IMR-90 (cell line): ENCODE data around the gene RANBP10.

Experiments
- BHLHE40 ChIP-seq: fragments of 150-350 bp; IDR thresholded peaks from 2 replicates; pipeline ENCODE4 v1.6.1; 2016; ENCODE audit warnings: mild to moderate bottlenecking, low read depth, low read length
- CEBPB ChIP-seq: IDR thresholded peaks from 2 replicates; pipeline ENCODE4 v1.6.1; 2012; ENCODE audit warnings: low read depth, low read length, improper control_type of control experiment
- CHD1 ChIP-seq: IDR thresholded peaks from 2 replicates; pipeline ENCODE4 v1.6.1; 2012; ENCODE audit warnings: low read depth, low read length, improper control_type of control experiment
- FOS ChIP-seq: fragments of 150-350 bp; IDR thresholded peaks from 2 replicates; pipeline ENCODE4 v1.6.1; 2016; ENCODE audit warnings: low read depth, low read length
- MAZ ChIP-seq: IDR thresholded peaks from 2 replicates; pipeline ENCODE4 v1.6.1; 2012; ENCODE audit warnings: low read depth, mild to moderate bottlenecking, low read length, improper control_type of control experiment, moderate library complexity, borderline replicate concordance
- POLR2A ChIP-seq: IDR thresholded peaks from 2 replicates; pipeline ENCODE4 v1.6.1; 2012; ENCODE audit warnings: mild to moderate bottlenecking, low read depth, low read length
- RCOR1 ChIP-seq: IDR thresholded peaks from 2 replicates; pipeline ENCODE4 v1.6.1; 2012; ENCODE audit warnings: mild to moderate bottlenecking, low read length, improper control_type of control experiment; ENCODE audit not compliant: insufficient replicate concordance
- SMC3 ChIP-seq: fragments of 150-350 bp; IDR thresholded peaks from 2 replicates; pipeline ENCODE4 v1.6.1; 2016; ENCODE audit warnings: low read depth, mild to moderate bottlenecking, antibody characterized with exemption, low read length, moderate library complexity
- TF ChIP-seq, protein P1 (sequence below): conservative IDR thresholded peaks from 2 replicates; pipeline ENCODE4 v1.5.1; 2012; ENCODE audit warnings: mild to moderate bottlenecking, low read depth, low read length, improper control_type of control experiment
- TF ChIP-seq, protein P2 (sequence below): fragments of 150-350 bp; IDR thresholded peaks from 2 replicates; pipeline ENCODE4 v1.6.1; 2017; ENCODE audit warnings: mild to moderate bottlenecking, antibody characterized with exemption, low read length, low read depth

DNA sequence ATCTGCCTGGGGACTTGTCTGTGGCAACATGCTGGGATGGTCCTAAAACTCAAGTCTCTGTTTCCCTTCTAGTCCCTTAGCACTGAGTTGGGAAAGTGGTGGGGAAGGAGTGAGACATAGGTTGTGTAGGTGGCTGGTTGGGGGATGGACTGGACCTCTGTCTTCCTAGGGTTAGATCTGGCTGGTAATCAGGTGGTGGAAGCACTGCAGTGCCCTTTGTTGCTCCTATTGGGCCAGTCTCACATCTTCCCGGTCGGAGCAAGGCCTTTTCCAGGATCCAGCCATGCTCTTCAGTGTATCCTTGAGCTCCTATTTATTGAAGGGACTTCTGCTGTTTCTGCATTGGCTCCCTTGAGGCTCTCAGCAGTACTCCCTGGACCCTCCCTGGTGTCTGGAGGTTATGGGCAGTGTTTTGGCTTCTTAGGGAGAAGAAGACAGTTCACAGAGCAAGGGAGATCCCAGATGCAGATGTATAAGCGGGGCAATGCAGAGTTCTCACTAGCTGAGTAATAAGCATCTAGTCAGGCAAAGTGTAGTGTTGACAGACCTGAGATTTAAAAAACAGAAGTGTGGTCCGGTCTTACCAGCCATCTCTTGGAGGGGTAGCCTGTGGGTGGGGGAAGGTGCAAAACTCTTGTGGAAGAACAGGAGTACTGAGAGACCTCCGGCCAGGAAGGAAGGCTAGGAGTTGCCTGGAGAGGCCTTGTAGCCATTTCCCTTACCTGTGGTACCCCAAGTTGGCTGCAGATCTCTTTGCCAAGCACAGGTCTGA is 39.1 kb upstream of the RANBP10 start:
- TF ChIP-seq, protein P1, sequence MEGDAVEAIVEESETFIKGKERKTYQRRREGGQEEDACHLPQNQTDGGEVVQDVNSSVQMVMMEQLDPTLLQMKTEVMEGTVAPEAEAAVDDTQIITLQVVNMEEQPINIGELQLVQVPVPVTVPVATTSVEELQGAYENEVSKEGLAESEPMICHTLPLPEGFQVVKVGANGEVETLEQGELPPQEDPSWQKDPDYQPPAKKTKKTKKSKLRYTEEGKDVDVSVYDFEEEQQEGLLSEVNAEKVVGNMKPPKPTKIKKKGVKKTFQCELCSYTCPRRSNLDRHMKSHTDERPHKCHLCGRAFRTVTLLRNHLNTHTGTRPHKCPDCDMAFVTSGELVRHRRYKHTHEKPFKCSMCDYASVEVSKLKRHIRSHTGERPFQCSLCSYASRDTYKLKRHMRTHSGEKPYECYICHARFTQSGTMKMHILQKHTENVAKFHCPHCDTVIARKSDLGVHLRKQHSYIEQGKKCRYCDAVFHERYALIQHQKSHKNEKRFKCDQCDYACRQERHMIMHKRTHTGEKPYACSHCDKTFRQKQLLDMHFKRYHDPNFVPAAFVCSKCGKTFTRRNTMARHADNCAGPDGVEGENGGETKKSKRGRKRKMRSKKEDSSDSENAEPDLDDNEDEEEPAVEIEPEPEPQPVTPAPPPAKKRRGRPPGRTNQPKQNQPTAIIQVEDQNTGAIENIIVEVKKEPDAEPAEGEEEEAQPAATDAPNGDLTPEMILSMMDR = no peak
- TF ChIP-seq BHLHE40 (no peak), POLR2A (no peak), SMC3 (no peak), RCOR1 (no peak), FOS (no peak), MAZ (no peak), CHD1 (no peak), CEBPB (no peak)
- TF ChIP-seq, protein P2, sequence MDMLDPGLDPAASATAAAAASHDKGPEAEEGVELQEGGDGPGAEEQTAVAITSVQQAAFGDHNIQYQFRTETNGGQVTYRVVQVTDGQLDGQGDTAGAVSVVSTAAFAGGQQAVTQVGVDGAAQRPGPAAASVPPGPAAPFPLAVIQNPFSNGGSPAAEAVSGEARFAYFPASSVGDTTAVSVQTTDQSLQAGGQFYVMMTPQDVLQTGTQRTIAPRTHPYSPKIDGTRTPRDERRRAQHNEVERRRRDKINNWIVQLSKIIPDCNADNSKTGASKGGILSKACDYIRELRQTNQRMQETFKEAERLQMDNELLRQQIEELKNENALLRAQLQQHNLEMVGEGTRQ = no peak
